BLaER1 treated with 17β-estradiol and CSF1 and Interleukin-3, amounts not matched to agents 10 nM and 100 nM (cell line): ENCODE results near the gene MARCO.
"Not testable (repeated sequence)": the region's sequence is repeated elsewhere in the genome, so short reads cannot be mapped to it uniquely, and the experiment has no call there.

Experiments used
- H3K27ac ChIP-seq, 11 experiments: shearing (Covaris generic); formaldehyde crosslinking; 2 replicates each; pipeline ENCODE4 v1.8.1; 2022
- H3K27me3 ChIP-seq, 11 experiments: shearing (Covaris generic); formaldehyde crosslinking; 2 replicates each; pipeline ENCODE4 v1.8.1; 2022
- H3K36me3 ChIP-seq, 11 experiments: shearing (Covaris generic); formaldehyde crosslinking; 2 replicates each; pipeline ENCODE4 v1.8.1; 2022
- H3K4me1 ChIP-seq, 10 experiments: shearing (Covaris generic); formaldehyde crosslinking; 2 replicates each; pipeline ENCODE4 v1.8.1; 2022
- H3K4me2 ChIP-seq, 11 experiments: shearing (Covaris generic); formaldehyde crosslinking; 2 replicates each; pipeline ENCODE4 v1.8.1; 2022
- H3K4me3 ChIP-seq, 10 experiments: shearing (Covaris generic); formaldehyde crosslinking; 2 replicates each; pipeline ENCODE4 v1.8.1; 2022
- H3K9ac ChIP-seq, 11 experiments: shearing (Covaris generic); formaldehyde crosslinking; 2 replicates each; pipeline ENCODE4 v1.8.1; 2022
- H3K9me3 ChIP-seq, 11 experiments: shearing (Covaris generic); formaldehyde crosslinking; replicated peaks in 1 of 11; 2 replicates each; pipeline ENCODE4 v1.8.1; 2022
- H4K20me1 ChIP-seq, 11 experiments: shearing (Covaris generic); formaldehyde crosslinking; 2 replicates each; pipeline ENCODE4 v1.8.1; 2022
- Cebpa-rat ChIP-seq, 11 experiments: shearing (Covaris generic); IDR thresholded peaks; 2 replicates each; pipeline ENCODE4 v1.8.1; 2022

The MARCO gene

GRCh38 chr2:118937817-118938216 is 4.2 kb upstream of the MARCO start:
- TF ChIP-seq Cebpa-rat (IDR thresholded peaks at IDR 0.05) = no peak
- Histone ChIP-seq H4K20me1 (no peaks in the 10 kb centered on the region), H3K9me3 (peaks cover 12 to 17% (median 14%) of the 10 kb centered on the region in 11 experiments), H3K27ac (peak overlapping the region in 4 of 11 experiments; percentile 18 to 90 (median 76); a peak in 6 of 22 replicates), H3K4me2 (peak overlapping the region in 5 of 11 experiments; percentile 37 to 98 (median 93); a peak in 9 of 22 replicates), H3K9ac (peak overlapping the region in 2 of 11 experiments; percentile 16 to 71; a peak in 3 of 22 replicates), H3K4me1 (peaks cover 14 to 92% (median 48%) of the 10 kb centered on the region in 10 experiments), H3K4me3 (no peak overlapping the region), H3K27me3 (no peaks in the 10 kb centered on the region), H3K36me3 (no peaks in the 10 kb centered on the region; a peak in 1 of 22 replicates)

- Histone ChIP-seq H3K27me3 (no peaks in the 10 kb centered on the region), H3K27ac (peak overlapping the region in 10 of 11 experiments; percentile 35 to 90 (median 76); a peak in 19 of 22 replicates), H3K4me2 (peak overlapping the region; percentile 70 to 98 (median 87)), H3K36me3 (peaks cover 0 to 2% (median 0%) of the 10 kb centered on the region in 11 experiments; a peak in 1 of 22 replicates), H3K4me3 (peak overlapping the region in 4 of 10 experiments; percentile 4 to 11 (median 8); a peak in 5 of 20 replicates), H3K9me3 (no peaks in the 10 kb centered on the region), H3K4me1 (peaks cover 14 to 100% (median 53%) of the 10 kb centered on the region in 10 experiments), H3K9ac (peak overlapping the region in 8 of 11 experiments; percentile 13 to 79 (median 62); a peak in 14 of 22 replicates), H4K20me1 (no peaks in the 10 kb centered on the region)
- TF ChIP-seq Cebpa-rat (IDR thresholded peaks at IDR 0.05) = peak in 3 of 11 experiments; percentile 4 to 42 (median 22); a peak in 2 of 22 replicates
Measured at GRCh38 chr2:118939994-118940393, 2.0 kb upstream of the MARCO start.

- H3K9me3 ChIP-seq = no peaks in the 10 kb centered on the region; a peak in 1 of 22 replicates
- peak overlapping the region; percentile 35 to 90 (median 75); a peak in 21 of 22 replicates for H3K27ac ChIP-seq
- H3K27me3 ChIP-seq = no peaks in the 10 kb centered on the region
- peak in 5 of 11 experiments; percentile 6 to 49 (median 31); a peak in 5 of 22 replicates for TF ChIP-seq Cebpa-rat (IDR thresholded peaks at IDR 0.05)
- peaks cover 14 to 100% (median 53%) of the 10 kb centered on the region in 10 experiments for H3K4me1 ChIP-seq
- peak overlapping the region in 8 of 11 experiments; percentile 13 to 79 (median 62); a peak in 15 of 22 replicates for H3K9ac ChIP-seq
- H3K4me2 ChIP-seq = peak overlapping the region; percentile 70 to 98 (median 87)
- peak overlapping the region in 7 of 10 experiments; percentile 10 to 40 (median 24); a peak in 7 of 20 replicates for H3K4me3 ChIP-seq
- H4K20me1 ChIP-seq = no peaks in the 10 kb centered on the region
- H3K36me3 ChIP-seq = peaks cover 0 to 8% (median 0%) of the 10 kb centered on the region in 11 experiments; a peak in 2 of 22 replicates
Measured at GRCh38 chr2:118940486-118941120, 1.4 kb upstream of the MARCO start.

GRCh38 chr2:118943286-118943685 is 1.3 kb downstream of the MARCO start:
- Histone ChIP-seq H3K9ac (peak overlapping the region in 3 of 11 experiments; percentile 31 to 79 (median 62); a peak in 6 of 22 replicates), H3K27ac (peak overlapping the region in 3 of 11 experiments; percentile 45 to 90 (median 82); a peak in 6 of 22 replicates), H3K27me3 (no peaks in the 10 kb centered on the region), H3K4me3 (peak overlapping the region in 3 of 10 experiments; percentile 45 to 62 (median 51); a peak in 6 of 20 replicates), H4K20me1 (no peaks in the 10 kb centered on the region), H3K4me2 (peak overlapping the region in 5 of 11 experiments; percentile 87 to 98 (median 93); a peak in 10 of 22 replicates), H3K9me3 (peaks cover 0 to 18% (median 0%) of the 10 kb centered on the region in 11 experiments; a peak in 6 of 22 replicates), H3K4me1 (peaks cover 14 to 100% (median 46%) of the 10 kb centered on the region in 10 experiments), H3K36me3 (peaks cover 0 to 34% (median 0%) of the 10 kb centered on the region in 11 experiments; a peak in 4 of 22 replicates)
- TF ChIP-seq Cebpa-rat (IDR thresholded peaks at IDR 0.05) = no peak

GRCh38 chr2:118945881-118946280 is 3.9 kb downstream of the MARCO start:
- Histone ChIP-seq H3K36me3 (peaks cover 0 to 56% (median 0%) of the 10 kb centered on the region in 11 experiments; a peak in 4 of 22 replicates), H4K20me1 (no peaks in the 10 kb centered on the region), H3K27ac (peak overlapping the region in 3 of 11 experiments; percentile 13 to 90 (median 27); a peak in 4 of 22 replicates), H3K9ac (peak overlapping the region in 2 of 11 experiments; percentile 21 to 61; a peak in 2 of 22 replicates), H3K9me3 (peaks cover 0 to 36% (median 0%) of the 10 kb centered on the region in 11 experiments; a peak in 6 of 22 replicates), H3K4me1 (peaks cover 1 to 99% (median 24%) of the 10 kb centered on the region in 10 experiments), H3K4me2 (peak overlapping the region in 3 of 11 experiments; percentile 87 to 98 (median 96); a peak in 6 of 22 replicates), H3K4me3 (peak overlapping the region in 3 of 10 experiments; percentile 20 to 62 (median 45); a peak in 5 of 20 replicates), H3K27me3 (no peaks in the 10 kb centered on the region)
- TF ChIP-seq Cebpa-rat (IDR thresholded peaks at IDR 0.05) = no peak

GRCh38 chr2:118948266-118948665 is 6.3 kb downstream of the MARCO start:
- not testable (repeated sequence) for H3K9ac ChIP-seq, H3K27me3 ChIP-seq, H4K20me1 ChIP-seq
- H3K36me3 ChIP-seq = peaks cover 0 to 79% (median 0%) of the 10 kb centered on the region in 11 experiments; a peak in 5 of 22 replicates
- peak overlapping the region in 3 of 11 experiments; percentile 45 to 98 (median 87); a peak in 6 of 22 replicates for H3K4me2 ChIP-seq
- H3K9me3 ChIP-seq = peaks cover 0 to 58% (median 0%) of the 10 kb centered on the region in 11 experiments; a peak in 6 of 22 replicates
- peak overlapping the region in 1 of 11 experiments; percentile 46; a peak in 2 of 22 replicates for H3K27ac ChIP-seq
- peak overlapping the region in 1 of 10 experiments; percentile 62; a peak in 1 of 20 replicates for H3K4me3 ChIP-seq
- peaks cover 0 to 99% (median 15%) of the 10 kb centered on the region in 10 experiments; a peak in 13 of 20 replicates for H3K4me1 ChIP-seq

- peaks cover 4 to 75% (median 36%) of the 10 kb centered on the region in 10 experiments; a peak in 18 of 20 replicates for H3K4me1 ChIP-seq
- peak overlapping the region in 7 of 11 experiments; percentile 28 to 76 (median 63); a peak in 12 of 22 replicates for H3K9ac ChIP-seq
- H3K4me2 ChIP-seq = peak overlapping the region; percentile 21 to 98 (median 86); a peak in 20 of 22 replicates
- H3K27ac ChIP-seq = peak overlapping the region in 9 of 11 experiments; percentile 15 to 90 (median 73); a peak in 17 of 22 replicates
- peaks cover 6 to 90% (median 26%) of the 10 kb centered on the region in 11 experiments for H3K9me3 ChIP-seq
- H3K36me3 ChIP-seq = peaks cover 0 to 58% (median 0%) of the 10 kb centered on the region in 11 experiments; a peak in 4 of 22 replicates
- H3K27me3 ChIP-seq = no peaks in the 10 kb centered on the region
- H3K4me3 ChIP-seq = peak overlapping the region in 6 of 10 experiments; percentile 25 to 53 (median 34); a peak in 11 of 20 replicates
- TF ChIP-seq Cebpa-rat (IDR thresholded peaks at IDR 0.05) = no peak; a peak in 1 of 22 replicates
- H4K20me1 ChIP-seq = no peaks in the 10 kb centered on the region
Measured at GRCh38 chr2:118954297-118955060, 12.5 kb downstream of the MARCO start.
